K562 (cell line): Measurements from ENCODE around the gene CYBB. TPM values are rescaled to one million over a fixed set of nuclear protein-coding genes. Genes with fewer than 3 reads are reported as not detected.

Source experiments
- ATAC-seq: fragments of 200-7000 bp; cut with Tn5 transposase; 3 replicates; pipeline ENCODE4 v1.9.1; 2020; ENCODE audit warnings: moderate library complexity
- BruUV-seq: library from RNA; stranded (reverse); fragments of 400-500 nt; replicated peaks from 2 replicates; lab custom pipeline; 2021; lab: Mats Ljungman, UMichigan
- CTCF ChIA-PET: fragments of 300-600 bp; formaldehyde crosslinking; extraction: SDS; loops from one replicate; lab custom pipeline; 2021; ENCODE audit warnings: low intra/inter-chr PET ratio; lab: Yijun Ruan, JAX
- POLR2A ChIA-PET: fragments of 300-600, 350-650 bp; sonication (Branson Sonifier 250); formaldehyde crosslinking; extraction: SDS; loops from one replicate; lab custom pipeline; 2021; ENCODE audit warnings: antibody characterized with exemption, inconsistent platforms; lab: Yijun Ruan, JAX
- DNase-seq, 4 experiments: peaks; one replicate each; pipeline versions ENCODE4 v3.0.0 to v3.0.0-alpha.2; 2011 to 2018; ENCODE audit warnings: low spot score in 3 of 4, mixed read lengths in 3 of 4; ENCODE audit errors: extremely low read depth in 1 of 4
- FAIRE-seq: peaks from 2 replicates; lab custom pipeline; 2011; peaks lifted over from hg19 to GRCh38; lab: Jason Lieb, UNC
- H2AFZ ChIP-seq: 2 replicates; pipeline ENCODE4 v1.6.0; 2011; ENCODE audit warnings: low read depth, low read length, control low read depth, inconsistent platforms
- H3K27ac ChIP-seq: fragments of 200-600 bp; 3 replicates; pipeline ENCODE4 v1.8.0; 2011; ENCODE audit warnings: low read depth, mild to moderate bottlenecking, control low read depth, inconsistent platforms, low read length, moderate library complexity, mixed read lengths; ENCODE audit errors: extremely low read depth
- H3K27me3 ChIP-seq, 2 experiments: fragments of 300-600 bp in 1 of 2; 2 replicates in 1 of 2; 3 replicates in 1 of 2; pipeline versions ENCODE4 v1.6.0 to v1.8.0; 2011; ENCODE audit warnings: inconsistent platforms in 2 of 2, low read length in 2 of 2, mild to moderate bottlenecking in 1 of 2, mixed read lengths in 1 of 2, moderate library complexity in 1 of 2; ENCODE audit not compliant: control insufficient read depth in 2 of 2, insufficient read depth in 2 of 2
- H3K36me3 ChIP-seq: fragments of 300-600 bp; 3 replicates; pipeline ENCODE4 v1.8.0; 2011; ENCODE audit warnings: mild to moderate bottlenecking, low read length, inconsistent platforms; ENCODE audit not compliant: control insufficient read depth, insufficient read depth
- H3K4me1 ChIP-seq, 2 experiments: fragments of 200-600 bp in 1 of 2; replicated peaks in 1 of 2; 2 replicates in 1 of 2; 3 replicates in 1 of 2; pipeline versions ENCODE4 v1.5.1 to v1.8.0; 2011; ENCODE audit warnings: inconsistent platforms in 2 of 2, low read length in 2 of 2, mild to moderate bottlenecking in 1 of 2, mixed read lengths in 1 of 2, moderate library complexity in 1 of 2; ENCODE audit not compliant: control insufficient read depth in 2 of 2, insufficient read depth in 2 of 2
- H3K4me2 ChIP-seq: 2 replicates; pipeline ENCODE4 v1.6.1; 2011; ENCODE audit warnings: low read length, control low read depth, inconsistent platforms, mixed read lengths; ENCODE audit not compliant: insufficient read depth
- H3K4me3 ChIP-seq: fragments of 200-600 bp; sonication (generic), shearing (Covaris generic); 2 replicates; pipeline ENCODE4 v1.5.1; 2016; ENCODE audit warnings: control low read depth, inconsistent platforms
- H3K79me2 ChIP-seq: fragments of 200-600 bp; 3 replicates; pipeline ENCODE4 v1.8.0; 2011; ENCODE audit warnings: low read length, inconsistent platforms; ENCODE audit not compliant: control insufficient read depth, insufficient read depth
- H3K9ac ChIP-seq, 2 experiments: 2 replicates each; pipeline versions ENCODE4 v1.6.0 to v1.6.1; 2011; ENCODE audit warnings: low read depth in 2 of 2, low read length in 2 of 2, control low read depth in 1 of 2, inconsistent platforms in 1 of 2, mild to moderate bottlenecking in 1 of 2, mixed read lengths in 1 of 2; ENCODE audit not compliant: insufficient read depth in 1 of 2
- H3K9me1 ChIP-seq: one replicate; pipeline ENCODE4 v1.6.0; 2011; ENCODE audit warnings: inconsistent platforms, mild to moderate bottlenecking, low read length, moderate library complexity; ENCODE audit not compliant: control insufficient read depth, insufficient read depth
- H3K9me3 ChIP-seq: replicated peaks from 2 replicates; pipeline ENCODE4 v1.5.1; 2011; ENCODE audit warnings: low read depth, low read length, inconsistent platforms; ENCODE audit not compliant: control insufficient read depth, insufficient read depth
- H4K20me1 ChIP-seq: replicated peaks from 2 replicates; pipeline ENCODE4 v1.6.1; 2011; ENCODE audit warnings: low read length, inconsistent platforms, mixed read lengths; ENCODE audit not compliant: control insufficient read depth, insufficient read depth
- ATF7 ChIP-seq: fragments of 450-650 bp; IDR thresholded peaks from 2 replicates; pipeline ENCODE4 v1.7.1; 2014; ENCODE audit warnings: mild to moderate bottlenecking, moderate library complexity
- BRF1 ChIP-seq: IDR thresholded peaks from 3 replicates; pipeline ENCODE4 v1.6.1; 2011; ENCODE audit warnings: borderline replicate concordance, mild to moderate bottlenecking; ENCODE audit not compliant: insufficient read length; ENCODE audit errors: extremely low read depth
- CEBPG ChIP-seq, 3 experiments: fragments of 200-800 bp in 1 of 3; sonication (Bioruptor generic) in 1 of 3; sonication (generic) in 1 of 3; formaldehyde crosslinking in 1 of 3; IDR thresholded peaks in 2 of 3; conservative IDR thresholded peaks in 1 of 3; 2 replicates each; pipeline versions ENCODE4 v1.6.1 to v1.8.0; 2016 to 2022; ENCODE audit warnings: missing compliant biosample characterization in 2 of 3, missing genetic modification characterization in 2 of 3, mild to moderate bottlenecking in 1 of 3, missing genetic modification reagents in 1 of 3
- CREB3 ChIP-seq: fragments of 450-650 bp; conservative IDR thresholded peaks from 2 replicates; pipeline ENCODE4 v1.6.1; 2016; ENCODE audit warnings: missing genetic modification characterization, low read depth, mild to moderate bottlenecking, missing compliant biosample characterization, moderate library complexity
- DACH1 ChIP-seq: fragments of 450-650 bp; IDR thresholded peaks from 2 replicates; pipeline ENCODE4 v1.6.1; 2018; ENCODE audit not compliant: partially characterized antibody
- EHMT2 ChIP-seq: fragments of 450-650 bp; IDR thresholded peaks from 2 replicates; pipeline ENCODE4 v1.6.1; 2018; ENCODE audit warnings: antibody characterized with exemption
- ELF4 ChIP-seq: fragments of 450-650 bp; formaldehyde crosslinking; IDR thresholded peaks from 2 replicates; pipeline ENCODE4 v1.4.0; 2022; ENCODE audit warnings: missing genetic modification characterization
- FOXA1 ChIP-seq: fragments of 450-650 bp; IDR thresholded peaks from 2 replicates; pipeline ENCODE4 v1.6.1; 2016; ENCODE audit warnings: mild to moderate bottlenecking, borderline replicate concordance
- HLTF ChIP-seq: fragments of 450-650 bp; IDR thresholded peaks from 2 replicates; pipeline ENCODE4 v1.6.1; 2016
- HNRNPK ChIP-seq: fragments of 200-400 bp; formaldehyde crosslinking; IDR thresholded peaks from one replicate; pipeline ENCODE4 v1.6.1; 2018; ENCODE audit warnings: mild to moderate bottlenecking, low read depth, low read length; ENCODE audit not compliant: poor library complexity, severe bottlenecking
- ILF3 ChIP-seq: fragments of 450-650 bp; IDR thresholded peaks from 2 replicates; pipeline ENCODE4 v1.6.1; 2018; ENCODE audit warnings: antibody characterized with exemption, mild to moderate bottlenecking, moderate library complexity, borderline replicate concordance
- JUNB ChIP-seq: fragments of 450-650 bp; formaldehyde crosslinking; conservative IDR thresholded peaks from 2 replicates; pipeline ENCODE4 v1.4.0; 2020; ENCODE audit warnings: mild to moderate bottlenecking
- MAX ChIP-seq: sonication (generic); formaldehyde crosslinking; IDR thresholded peaks from 2 replicates; pipeline ENCODE4 v1.9.0; 2022; ENCODE audit warnings: mild to moderate bottlenecking, missing genetic modification reagents
- MLLT1 ChIP-seq, 2 experiments: fragments of 450-650 bp; IDR thresholded peaks; 2 replicates each; pipeline ENCODE4 v1.6.1; 2016
- MTA3 ChIP-seq: fragments of 450-650 bp; formaldehyde crosslinking; IDR thresholded peaks from 2 replicates; pipeline ENCODE4 v1.6.1; 2017; ENCODE audit warnings: mild to moderate bottlenecking, borderline replicate concordance
- OTX1 ChIP-seq: fragments of 450-650 bp; formaldehyde crosslinking; IDR thresholded peaks from 2 replicates; pipeline ENCODE4 v1.4.0; 2022; ENCODE audit warnings: mild to moderate bottlenecking
- RBFOX2 ChIP-seq: fragments of 200-400 bp; formaldehyde crosslinking; IDR thresholded peaks from 2 replicates; pipeline ENCODE4 v1.6.1; 2017; ENCODE audit warnings: low read depth, mild to moderate bottlenecking, low read length, moderate library complexity
- RFX7 ChIP-seq: fragments of 250-450 bp; sonication (Bioruptor Pico); IDR thresholded peaks from 2 replicates; pipeline ENCODE4 v1.5.1; 2021; ENCODE audit warnings: mild to moderate bottlenecking
- SOX6 ChIP-seq: fragments of 450-650 bp; IDR thresholded peaks from 2 replicates; pipeline ENCODE4 v1.6.1; 2014; ENCODE audit warnings: mild to moderate bottlenecking
- WGBS: fragments of 100-300 bp; shearing (Covaris generic); methylation state at CpG from one replicate; pipeline ENCODE4 v1.1.6; 2016; ENCODE audit warnings: low coverage, mixed read lengths; ENCODE audit not compliant: insufficient coverage; ENCODE audit errors: missing lambda C conversion rate; 5-methylcytosine and 5-hydroxymethylcytosine counted together
- in situ Hi-C: fragments of 300-500 bp; cut with MboI; formaldehyde crosslinking; loops from 4 replicates; pipeline ENCODE4 v1.15.0; 2018; ENCODE audit warnings: inconsistent platforms, mixed read lengths
- intact Hi-C: fragments of 100-400 bp; cut with micrococcal nuclease; formaldehyde crosslinking; loops from 2 replicates; pipeline ENCODE4 v1.14.2; 2022
- polyA plus RNA-seq, 8 experiments: library from polyadenylated mRNA; depleted of rRNA in 4 of 8; stranded (reverse) in 5 of 8; unstranded in 3 of 8; fragments of >200 nt; fragmentation: Nextera tagmentation in 2 of 8; fragmentation: Illumina TruSeq in 1 of 8; extraction: Ambion mirVana in 2 of 8; extraction: Trizol in 1 of 8; gene quantifications; 2 replicates each; pipeline versions ENCODE4 v1.2.1 to v1.2.3, GENCODE V29; 2011 to 2014; ENCODE audit warnings: inconsistent platforms in 1 of 8, missing spikeins in 1 of 8
- total RNA-seq, 7 experiments: library from RNA; depleted of rRNA in 6 of 7; stranded (reverse); fragments of >200 nt in 6 of 7; fragmentation: Illumina TruSeq in 2 of 7; extraction: Trizol in 2 of 7; gene quantifications; 2 replicates each; pipeline versions ENCODE4 v1.2.1 to v1.2.3, GENCODE V29; 2011 to 2021; ENCODE audit warnings: low replicate concordance in 1 of 7

CYBB gene
- total and polyA plus RNA-seq, 9 of the 15 experiments (the other 6 are each of a cell fraction or from before 2014, with no cell fraction given): 0.25 to 1.3 (median 0.74) TPM

GRCh38 chrX:37830371-37830770 lies 50.5 kb downstream of the CYBB start (continued):
- TF ChIP-seq JUNB (CRISPR knock-in tag) (no peak), SOX6 (no peak), HLTF (no peak)

- H3K9ac ChIP-seq: no peak overlapping the region
- intact Hi-C loops (loop anchor here (2.0 kb wide), 1 partner anchor 76 kb away; no protein-coding TSS in a partner anchor), in situ Hi-C loops (no loop called here)
- WGBS: 11% methylated on average over 4 of the region's 4 CpGs
- BruUV-seq: no TSS peak
- ATAC-seq (no peak), FAIRE-seq (no peak), DNase-seq (no peak)
- H3K27ac ChIP-seq: no peak overlapping the region
- no peaks in the 10 kb centered on the region for H3K36me3 ChIP-seq
- H4K20me1 ChIP-seq: no peaks in the 10 kb centered on the region
- no peaks in the 10 kb centered on the region for H3K79me2 ChIP-seq
- no peaks in the 10 kb centered on the region for H3K27me3 ChIP-seq
- no peaks in the 10 kb centered on the region for H3K9me1 ChIP-seq
- TF ChIP-seq ILF3: no peak
- TF ChIP-seq MTA3: no peak
- TF ChIP-seq ATF7: no peak
- TF ChIP-seq CREB3 (tag): no peak
- TF ChIP-seq EHMT2: no peak
- TF ChIP-seq HNRNPK: no peak
- TF ChIP-seq DACH1: no peak
- no peak for TF ChIP-seq RFX7 (CRISPR knock-in tag)
- TF ChIP-seq CEBPG (CRISPR knock-in tag; IDR thresholded peaks at IDR 0.05): no peak
- TF ChIP-seq CEBPG (tag; conservative IDR thresholded peaks at IDR 0.05 in 1 of 2, IDR thresholded peaks at IDR 0.05 in 1 of 2): no peak
- TF ChIP-seq MLLT1 (IDR thresholded peaks at IDR 0.05): no peak
- no peak for TF ChIP-seq RBFOX2
- TF ChIP-seq BRF1: no peak
- no peak for TF ChIP-seq OTX1 (CRISPR knock-in tag)
- TF ChIP-seq MAX: no peak
- TF ChIP-seq ELF4 (CRISPR knock-in tag): no peak
- no peak for TF ChIP-seq FOXA1
- H3K4me3 ChIP-seq: no peak overlapping the region
- ChIA-PET CTCF (no interaction called here), POLR2A (interaction anchor here (1.2 kb wide), 1 partner anchor 11 kb away, joined by 3 read pairs; no protein-coding TSS in a partner anchor)
- H2AFZ ChIP-seq: no peak overlapping the region
- no peaks in the 10 kb centered on the region for H3K9me3 ChIP-seq
- no peak overlapping the region for H3K4me2 ChIP-seq
- no peaks in the 10 kb centered on the region for H3K4me1 ChIP-seq
Measured at GRCh38 chrX:37834937-37835336, 55.1 kb downstream of the CYBB start.
